HUES6 (cell line): ENCODE data around the gene PIK3C2A.
A peak's percentile ranks its signal among the peaks of the same experiment; 100 is the strongest.
"Not testable (repeated sequence)": the region's sequence is repeated elsewhere in the genome, so short reads cannot be mapped to it uniquely, and the experiment has no call there.

Source experiments
- H3K27ac ChIP-seq: 2 replicates; pipeline ENCODE4 v1.7.0; 2013; ENCODE audit warnings: low read depth, mild to moderate bottlenecking, low read length, inconsistent platforms
- H3K27me3 ChIP-seq: 2 replicates; pipeline ENCODE4 v1.6.1; 2013; ENCODE audit warnings: low read length; ENCODE audit not compliant: control insufficient read depth, insufficient read depth
- H3K36me3 ChIP-seq: 2 replicates; pipeline ENCODE4 v1.6.1; 2013; ENCODE audit warnings: low read length; ENCODE audit not compliant: control insufficient read depth, insufficient read depth
- H3K4me1 ChIP-seq: 2 replicates; pipeline ENCODE4 v1.6.1; 2013; ENCODE audit warnings: low read length; ENCODE audit not compliant: control insufficient read depth, insufficient read depth
- H3K4me3 ChIP-seq: 2 replicates; pipeline ENCODE4 v1.5.1; 2013; ENCODE audit warnings: low read depth, low read length
- H3K9ac ChIP-seq: one replicate; pipeline ENCODE4 v1.6.1; 2013; ENCODE audit warnings: mild to moderate bottlenecking, low read length
- H3K9me3 ChIP-seq: 2 replicates; pipeline ENCODE4 v1.6.1; 2013; ENCODE audit warnings: low read depth, low read length; ENCODE audit not compliant: control insufficient read depth, insufficient read depth

The PIK3C2A gene, protein sequence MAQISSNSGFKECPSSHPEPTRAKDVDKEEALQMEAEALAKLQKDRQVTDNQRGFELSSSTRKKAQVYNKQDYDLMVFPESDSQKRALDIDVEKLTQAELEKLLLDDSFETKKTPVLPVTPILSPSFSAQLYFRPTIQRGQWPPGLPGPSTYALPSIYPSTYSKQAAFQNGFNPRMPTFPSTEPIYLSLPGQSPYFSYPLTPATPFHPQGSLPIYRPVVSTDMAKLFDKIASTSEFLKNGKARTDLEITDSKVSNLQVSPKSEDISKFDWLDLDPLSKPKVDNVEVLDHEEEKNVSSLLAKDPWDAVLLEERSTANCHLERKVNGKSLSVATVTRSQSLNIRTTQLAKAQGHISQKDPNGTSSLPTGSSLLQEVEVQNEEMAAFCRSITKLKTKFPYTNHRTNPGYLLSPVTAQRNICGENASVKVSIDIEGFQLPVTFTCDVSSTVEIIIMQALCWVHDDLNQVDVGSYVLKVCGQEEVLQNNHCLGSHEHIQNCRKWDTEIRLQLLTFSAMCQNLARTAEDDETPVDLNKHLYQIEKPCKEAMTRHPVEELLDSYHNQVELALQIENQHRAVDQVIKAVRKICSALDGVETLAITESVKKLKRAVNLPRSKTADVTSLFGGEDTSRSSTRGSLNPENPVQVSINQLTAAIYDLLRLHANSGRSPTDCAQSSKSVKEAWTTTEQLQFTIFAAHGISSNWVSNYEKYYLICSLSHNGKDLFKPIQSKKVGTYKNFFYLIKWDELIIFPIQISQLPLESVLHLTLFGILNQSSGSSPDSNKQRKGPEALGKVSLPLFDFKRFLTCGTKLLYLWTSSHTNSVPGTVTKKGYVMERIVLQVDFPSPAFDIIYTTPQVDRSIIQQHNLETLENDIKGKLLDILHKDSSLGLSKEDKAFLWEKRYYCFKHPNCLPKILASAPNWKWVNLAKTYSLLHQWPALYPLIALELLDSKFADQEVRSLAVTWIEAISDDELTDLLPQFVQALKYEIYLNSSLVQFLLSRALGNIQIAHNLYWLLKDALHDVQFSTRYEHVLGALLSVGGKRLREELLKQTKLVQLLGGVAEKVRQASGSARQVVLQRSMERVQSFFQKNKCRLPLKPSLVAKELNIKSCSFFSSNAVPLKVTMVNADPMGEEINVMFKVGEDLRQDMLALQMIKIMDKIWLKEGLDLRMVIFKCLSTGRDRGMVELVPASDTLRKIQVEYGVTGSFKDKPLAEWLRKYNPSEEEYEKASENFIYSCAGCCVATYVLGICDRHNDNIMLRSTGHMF (N-terminal part only)

DNA sequence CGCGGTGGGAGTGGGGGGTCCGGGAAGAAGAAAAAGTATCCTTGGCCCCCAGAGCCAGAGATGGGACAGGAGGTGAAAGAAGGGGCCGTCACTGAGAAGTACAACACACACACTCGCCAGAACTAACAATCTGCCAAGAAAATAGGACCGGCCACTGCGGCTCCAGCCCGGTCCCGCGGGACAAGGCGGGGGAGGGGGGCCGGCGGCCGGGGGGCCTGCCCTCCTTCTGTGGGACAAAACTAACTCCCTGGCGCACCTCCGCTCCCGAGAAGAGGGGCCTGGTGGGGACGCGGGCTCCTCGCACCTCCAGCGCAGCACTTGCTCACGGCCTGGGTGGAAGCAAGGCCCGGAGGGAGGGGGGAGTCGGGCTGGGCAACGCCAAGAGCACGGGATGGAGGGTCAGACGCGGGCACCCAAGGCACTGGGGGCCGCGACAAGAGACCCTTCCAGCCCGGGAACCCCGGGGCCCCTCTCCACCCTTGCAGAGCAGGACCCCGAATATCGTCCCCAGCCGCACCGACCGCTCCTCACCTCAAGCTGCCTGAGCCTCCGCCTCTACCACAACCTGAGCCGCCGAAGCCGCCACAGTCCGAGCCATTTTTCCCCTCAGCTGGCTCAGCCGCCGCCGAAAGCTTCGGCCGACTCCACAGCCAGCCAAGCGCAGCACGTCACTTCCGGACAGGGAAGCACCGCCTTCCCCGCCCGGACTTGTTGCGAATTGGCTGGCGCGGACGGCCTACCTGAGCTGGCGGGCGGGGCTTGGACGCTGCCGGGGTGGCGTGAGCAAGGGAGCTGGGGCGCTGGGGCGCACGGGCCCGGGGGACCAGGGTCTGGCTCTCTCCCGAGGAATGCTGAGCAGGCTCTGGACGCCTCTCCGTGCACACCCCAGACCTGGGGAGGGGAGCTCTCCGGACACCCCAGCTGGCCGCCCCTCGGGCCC lies at the start of gene PIK3C2A:
TSS of gene PIK3C2A (minus strand) at position 670 of the 940 bp plus-strand sequence. CDS start 38,245 bp downstream, outside the sequence.
- Histone ChIP-seq H3K9ac (peak within 1 kb of the TSS; percentile 95), H3K27ac (peak within 1 kb of the TSS; percentile 93), H3K9me3 (no peaks in the 10 kb centered on the region), H3K4me1 (peaks cover 4% of the 10 kb centered on the region; the same call in 1 of the 2 replicates), H3K36me3 (peaks cover 12% of the 10 kb centered on the region), H3K4me3 (peak within 1 kb of the TSS; percentile 90), H3K27me3 (no peaks in the 10 kb centered on the region)

DNA sequence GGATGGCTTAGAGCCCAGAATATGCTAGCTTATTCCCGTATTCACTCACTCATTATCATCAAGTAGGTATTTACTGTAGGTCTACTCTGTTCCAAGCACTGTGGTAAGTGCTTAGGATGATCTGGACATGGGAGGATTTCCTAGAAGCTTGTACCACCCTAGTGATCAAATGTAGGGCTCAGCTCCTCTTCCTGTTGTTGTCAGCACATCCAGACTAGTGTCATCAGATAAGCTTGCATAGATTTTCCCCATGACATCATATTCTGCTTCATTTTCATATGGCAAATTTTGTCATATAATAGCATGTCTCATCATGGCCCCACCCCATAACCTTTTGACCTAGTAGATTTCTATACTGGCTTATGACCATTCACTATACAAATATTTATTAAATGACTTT lies 49.4 kb upstream of the PIK3C2A start:
- Histone ChIP-seq H3K4me3 (no peak overlapping the region), H3K36me3 (no peaks in the 10 kb centered on the region), H3K27ac (no peak overlapping the region)

DNA sequence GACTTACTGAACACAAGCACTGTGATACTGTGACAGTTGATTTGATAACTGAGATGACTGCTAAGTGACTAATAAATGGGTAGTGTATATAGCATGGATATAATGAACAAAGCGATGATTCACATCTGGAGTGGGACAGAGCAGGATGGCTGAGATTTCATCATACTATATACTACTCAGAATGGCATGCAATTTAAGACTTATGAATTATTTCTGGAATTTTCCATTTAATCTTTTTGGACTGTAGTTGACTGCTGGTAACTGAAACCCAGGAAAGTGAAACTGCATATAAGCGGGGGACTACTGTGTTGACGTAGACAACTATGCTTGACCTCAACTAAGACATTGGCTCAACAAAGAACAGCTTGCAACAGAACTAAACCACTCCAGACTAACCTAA lies 48.7 kb upstream of the PIK3C2A start:
- Histone ChIP-seq H3K27ac (no peak overlapping the region), H3K9ac (no peak overlapping the region), H3K4me3 (no peak overlapping the region), H3K4me1 (no peaks in the 10 kb centered on the region), H3K27me3 (no peaks in the 10 kb centered on the region), H3K9me3 (no peaks in the 10 kb centered on the region), H3K36me3 (no peaks in the 10 kb centered on the region)

More for the DNA sequence above, 49.4 kb upstream of the PIK3C2A start:
- no peaks in the 10 kb centered on the region for H3K9me3 ChIP-seq
- no peak overlapping the region for H3K9ac ChIP-seq
- H3K4me1 ChIP-seq = no peaks in the 10 kb centered on the region
- H3K27me3 ChIP-seq = no peaks in the 10 kb centered on the region

DNA sequence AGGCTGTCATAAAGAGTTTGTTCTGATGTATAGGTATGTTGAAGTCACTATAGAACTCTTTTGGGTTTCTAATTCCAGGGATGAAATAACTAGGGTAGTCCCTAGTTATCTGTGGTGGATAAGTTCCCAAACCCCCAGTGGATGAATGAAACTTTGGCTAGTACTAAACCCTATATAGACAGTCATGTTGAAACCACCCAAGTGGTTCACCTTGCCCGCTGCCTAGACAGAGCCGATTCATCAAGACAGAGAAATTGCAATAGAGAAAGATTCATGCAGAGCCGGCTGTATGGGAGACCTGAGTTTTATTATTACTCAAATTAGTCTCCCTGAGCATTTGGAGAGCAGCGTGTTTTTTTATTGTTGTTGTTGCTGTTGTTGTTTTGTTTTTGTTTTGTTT lies 44.9 kb upstream of the PIK3C2A start:
- H3K4me1 ChIP-seq = no peaks in the 10 kb centered on the region
- no peak overlapping the region for H3K9ac ChIP-seq
- H3K36me3 ChIP-seq = no peaks in the 10 kb centered on the region

DNA sequence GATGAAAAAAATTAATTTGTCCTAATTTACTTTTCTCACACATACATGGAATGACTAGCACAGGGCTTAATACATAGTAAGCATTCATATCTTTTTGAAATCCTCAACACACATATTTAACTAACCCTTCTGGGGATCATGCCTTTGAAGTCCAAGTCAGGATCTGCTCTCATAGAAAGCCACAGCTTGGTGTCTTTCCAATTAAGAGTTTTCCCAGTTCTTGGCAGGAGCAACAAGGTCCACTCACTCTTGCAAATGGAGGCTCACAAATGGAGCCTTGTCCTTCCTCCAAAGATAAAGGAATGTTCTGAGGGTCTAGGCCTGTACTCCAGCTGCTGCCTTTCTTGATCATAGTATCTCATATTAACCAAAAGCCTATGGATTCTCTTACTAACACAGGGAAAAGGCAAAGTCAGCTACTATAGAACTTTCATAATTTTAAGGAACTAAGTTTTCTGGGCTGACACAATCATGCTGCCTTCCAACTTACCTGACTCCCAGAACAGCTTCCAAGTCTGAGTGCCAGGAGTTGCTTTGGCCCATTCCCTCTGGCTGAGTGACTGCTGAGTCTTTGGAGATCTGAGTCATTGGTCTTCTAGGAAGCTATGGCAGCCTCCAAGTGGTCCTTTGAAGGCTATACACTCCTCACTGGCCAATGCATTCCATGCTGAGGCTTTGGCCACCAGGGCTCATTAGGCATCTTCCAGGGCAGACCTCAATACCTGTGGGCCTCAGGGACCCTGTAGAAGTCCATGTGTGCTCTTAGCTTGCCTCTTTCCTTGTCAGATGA lies 43.0 kb upstream of the PIK3C2A start:
- no peaks in the 10 kb centered on the region for H3K4me1 ChIP-seq
- no peaks in the 10 kb centered on the region for H3K9me3 ChIP-seq
- no peaks in the 10 kb centered on the region for H3K27me3 ChIP-seq

More for the DNA sequence above, 44.9 kb upstream of the PIK3C2A start:
- Histone ChIP-seq H3K27ac (no peak overlapping the region), H3K4me3 (no peak overlapping the region), H3K27me3 (no peaks in the 10 kb centered on the region), H3K9me3 (no peaks in the 10 kb centered on the region)

DNA sequence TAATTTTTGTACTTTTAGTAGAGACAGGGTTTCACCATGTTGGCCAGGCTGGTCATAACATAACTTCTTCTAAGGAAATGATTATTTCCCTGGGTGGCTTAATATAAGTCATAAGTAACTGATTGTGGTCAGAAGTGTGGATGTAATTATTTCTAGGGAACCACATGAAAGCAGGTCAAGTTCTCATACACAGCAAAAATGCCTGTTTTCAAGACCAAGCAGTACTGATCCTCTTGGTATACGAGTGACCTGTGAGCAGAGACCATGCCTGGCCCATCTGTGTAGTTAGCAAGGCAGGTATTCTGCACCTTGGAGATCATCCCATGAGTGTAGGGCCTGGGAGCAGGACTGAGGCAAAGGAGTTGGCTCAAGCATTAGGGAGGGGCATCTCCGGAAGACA lies 36.3 kb upstream of the PIK3C2A start:
- Histone ChIP-seq H3K27ac (no peak overlapping the region), H3K36me3 (no peaks in the 10 kb centered on the region), H3K4me1 (no peaks in the 10 kb centered on the region), H3K9ac (no peak overlapping the region), H3K27me3 (no peaks in the 10 kb centered on the region), H3K4me3 (no peak overlapping the region), H3K9me3 (no peaks in the 10 kb centered on the region)

More for the DNA sequence above, 43.0 kb upstream of the PIK3C2A start:
- no peak overlapping the region for H3K4me3 ChIP-seq
- H3K27ac ChIP-seq = no peak overlapping the region
- no peak overlapping the region for H3K9ac ChIP-seq
- no peaks in the 10 kb centered on the region for H3K36me3 ChIP-seq

DNA sequence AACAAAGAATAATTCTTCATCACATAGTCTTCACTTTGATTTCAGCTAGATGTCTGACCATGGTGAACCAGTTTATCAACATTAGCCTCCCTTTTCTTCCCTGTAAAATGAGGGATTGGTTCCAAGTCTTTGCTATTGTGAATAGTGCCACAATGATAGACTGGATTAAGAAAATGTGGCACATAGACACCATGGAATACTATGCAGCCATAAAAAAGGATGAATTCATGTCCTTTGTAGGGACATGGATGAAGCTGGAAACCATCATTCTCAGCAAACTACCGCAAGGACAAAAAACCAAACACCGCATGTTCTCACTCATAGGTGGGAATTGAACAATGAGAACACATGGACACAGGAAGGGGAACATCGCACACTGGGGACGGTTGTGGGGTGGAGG lies 35.2 kb upstream of the PIK3C2A start:
- not testable (repeated sequence) for H3K4me1 ChIP-seq, H3K36me3 ChIP-seq, H3K27ac ChIP-seq, H3K9me3 ChIP-seq, H3K4me3 ChIP-seq, H3K27me3 ChIP-seq, H3K9ac ChIP-seq

DNA sequence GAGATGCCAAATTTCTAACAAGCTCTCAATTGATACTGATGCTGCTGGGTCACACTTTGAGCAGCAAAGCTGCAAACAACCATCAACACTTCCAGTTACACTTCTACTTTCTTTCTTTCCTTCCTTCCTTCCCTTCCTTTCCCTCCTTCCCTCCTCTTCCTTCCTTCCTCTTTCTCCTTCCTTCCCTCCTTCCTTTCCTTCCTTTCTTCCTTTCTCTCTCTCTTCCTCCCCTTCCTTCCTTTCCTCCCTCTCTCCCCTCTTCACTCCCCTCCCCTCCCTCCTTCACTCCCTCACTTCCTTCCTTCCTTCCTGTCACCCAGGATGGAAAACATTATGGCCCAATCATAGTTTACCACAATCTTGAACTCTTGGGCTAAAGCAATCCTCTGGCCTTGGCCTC lies 33.0 kb upstream of the PIK3C2A start:
- no peaks in the 10 kb centered on the region for H3K27me3 ChIP-seq
- H3K4me3 ChIP-seq = no peak overlapping the region
- H3K9me3 ChIP-seq = no peaks in the 10 kb centered on the region
- no peaks in the 10 kb centered on the region for H3K4me1 ChIP-seq
- H3K36me3 ChIP-seq = no peaks in the 10 kb centered on the region
- H3K9ac ChIP-seq = no peak overlapping the region
- no peak overlapping the region for H3K27ac ChIP-seq

DNA sequence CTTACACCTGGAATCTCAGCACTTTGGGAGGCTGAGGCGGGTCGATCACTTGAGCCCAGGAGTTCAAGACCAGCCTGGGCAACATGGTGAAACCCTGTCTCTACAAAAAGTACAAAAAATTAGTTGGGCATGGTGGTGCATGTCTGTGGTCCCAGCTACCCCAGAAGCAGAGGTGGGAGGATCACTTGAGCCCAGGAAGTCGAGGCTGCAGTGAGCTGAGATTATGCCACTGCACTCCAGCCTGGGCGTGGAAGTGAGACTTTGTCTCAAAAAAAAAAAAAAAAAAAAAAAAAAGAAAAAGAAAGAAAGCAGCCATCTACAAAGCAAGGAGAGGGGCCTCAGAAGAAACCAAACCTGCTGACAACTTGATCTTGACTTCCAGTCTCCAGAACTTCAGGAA lies 32.1 kb upstream of the PIK3C2A start:
- not testable (repeated sequence) for H3K9ac ChIP-seq, H3K27ac ChIP-seq, H3K27me3 ChIP-seq, H3K36me3 ChIP-seq, H3K4me3 ChIP-seq, H3K4me1 ChIP-seq, H3K9me3 ChIP-seq
